HG03060 (cell line): Measurements from ENCODE around the gene PRDM10.

Experiments used
- ATAC-seq: cut with Tn5 transposase; IDR thresholded peaks from one replicate; pipeline ENCODE4 v1.9.1; 2021; ENCODE audit warnings: low read depth, moderate number of reproducible peaks; ENCODE audit not compliant: unreplicated experiment

PRDM10 gene

GRCh38 chr11:129855086-129855485 is 147.5 kb downstream of the PRDM10 start:
- no peak for ATAC-seq

- ATAC-seq, result no peak
These were observed 148.3 kb downstream of the PRDM10 start for GRCh38 chr11:129854232-129854805.

DNA sequence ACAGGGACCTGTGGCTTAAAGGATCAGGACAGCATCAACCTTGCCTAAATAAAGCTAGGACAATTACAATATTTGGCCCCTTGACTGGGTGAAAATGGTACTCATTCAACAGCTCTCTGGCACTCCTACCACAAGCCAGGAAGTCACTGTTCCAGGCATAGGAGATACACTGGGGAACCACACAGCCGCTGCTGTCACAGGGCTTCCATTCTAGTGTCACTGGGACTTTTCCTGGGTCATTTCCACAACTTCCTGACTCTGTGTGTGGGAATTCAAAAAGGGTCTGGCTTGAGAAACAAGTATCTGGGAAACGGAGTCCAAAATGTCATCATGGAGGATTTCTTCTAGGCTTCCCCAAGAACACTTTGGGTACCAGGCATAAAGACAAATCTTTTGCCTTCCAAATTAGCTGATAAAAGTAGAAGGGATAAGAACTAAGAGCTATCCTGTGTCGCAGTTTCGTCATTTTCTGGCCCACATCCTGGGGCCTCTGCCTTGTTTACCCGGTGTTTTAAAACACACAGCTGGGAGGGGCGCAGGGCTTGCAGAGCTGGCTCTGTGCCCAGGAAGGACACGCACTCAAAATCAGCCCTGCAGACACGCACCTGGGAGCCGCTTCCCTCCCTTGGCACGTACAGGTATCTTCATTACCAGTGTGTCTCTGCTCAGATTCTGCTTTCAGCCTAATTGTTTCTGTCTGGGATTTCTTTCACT is 149.0 kb downstream of the PRDM10 start:
- no peak for ATAC-seq

DNA sequence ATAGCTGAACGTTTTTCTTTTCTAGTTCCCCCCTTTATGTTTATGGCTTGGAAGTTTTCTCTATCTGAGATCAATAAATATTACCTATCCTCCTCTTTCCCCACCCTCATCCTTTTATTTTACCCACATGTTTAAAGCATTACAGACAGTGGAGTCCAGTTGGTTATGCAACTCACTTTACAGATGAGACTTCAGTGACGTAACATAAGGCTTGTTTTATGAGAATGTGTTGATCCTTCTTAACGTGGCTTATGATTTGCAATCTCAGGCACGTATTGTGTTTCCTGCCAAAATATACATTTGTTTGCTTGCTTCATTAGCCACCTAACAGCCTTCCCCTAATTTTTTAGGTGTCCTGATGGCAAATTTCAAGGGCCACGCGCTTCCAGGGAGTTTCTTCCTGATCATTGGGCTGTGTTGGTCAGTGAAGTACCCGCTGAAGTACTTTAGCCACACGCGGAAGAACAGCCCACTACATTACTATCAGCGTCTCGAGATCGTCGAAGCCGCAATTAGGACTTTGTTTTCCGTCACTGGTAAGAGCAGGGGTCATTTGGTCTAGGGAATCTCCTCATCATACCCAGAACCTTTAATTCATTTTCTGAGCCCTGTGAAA is 150.4 kb downstream of the PRDM10 start:
- no peak for ATAC-seq
